Ectodermal cell (in vitro differentiated cells): Measurements from ENCODE around the gene ABHD16A.

ENCODE experiments used
- H3K27ac ChIP-seq: 2 replicates; pipeline ENCODE4 v1.7.0; 2013; ENCODE audit warnings: mild to moderate bottlenecking, low read depth, low read length; ENCODE audit not compliant: insufficient read depth, poor library complexity, severe bottlenecking
- H3K27me3 ChIP-seq: 2 replicates; pipeline ENCODE4 v1.7.0; 2013; ENCODE audit warnings: mild to moderate bottlenecking, low read length; ENCODE audit not compliant: insufficient read depth, control insufficient read depth, poor library complexity, severe bottlenecking
- H3K36me3 ChIP-seq: one replicate; pipeline ENCODE4 v1.7.0; 2013; ENCODE audit warnings: low read length; ENCODE audit not compliant: control insufficient read depth, insufficient read depth
- H3K4me1 ChIP-seq: one replicate; pipeline ENCODE4 v1.7.0; 2013; ENCODE audit warnings: low read length; ENCODE audit not compliant: control insufficient read depth, insufficient read depth
- H3K4me3 ChIP-seq: 2 replicates; pipeline ENCODE4 v1.7.0; 2013; ENCODE audit warnings: low read depth, low read length, control low read depth; ENCODE audit not compliant: insufficient read depth
- H3K9me3 ChIP-seq: 2 replicates; pipeline ENCODE4 v1.7.0; 2013; ENCODE audit warnings: mild to moderate bottlenecking, low read length, moderate library complexity; ENCODE audit not compliant: control insufficient read depth
- WGBS, 2 experiments: methylation state at CpG; one replicate each; pipeline ENCODE4 v1.1.7; 2013; ENCODE audit warnings: missing lambda C conversion rate in 2 of 2; 5-methylcytosine and 5-hydroxymethylcytosine counted together

ABHD16A gene

DNA sequence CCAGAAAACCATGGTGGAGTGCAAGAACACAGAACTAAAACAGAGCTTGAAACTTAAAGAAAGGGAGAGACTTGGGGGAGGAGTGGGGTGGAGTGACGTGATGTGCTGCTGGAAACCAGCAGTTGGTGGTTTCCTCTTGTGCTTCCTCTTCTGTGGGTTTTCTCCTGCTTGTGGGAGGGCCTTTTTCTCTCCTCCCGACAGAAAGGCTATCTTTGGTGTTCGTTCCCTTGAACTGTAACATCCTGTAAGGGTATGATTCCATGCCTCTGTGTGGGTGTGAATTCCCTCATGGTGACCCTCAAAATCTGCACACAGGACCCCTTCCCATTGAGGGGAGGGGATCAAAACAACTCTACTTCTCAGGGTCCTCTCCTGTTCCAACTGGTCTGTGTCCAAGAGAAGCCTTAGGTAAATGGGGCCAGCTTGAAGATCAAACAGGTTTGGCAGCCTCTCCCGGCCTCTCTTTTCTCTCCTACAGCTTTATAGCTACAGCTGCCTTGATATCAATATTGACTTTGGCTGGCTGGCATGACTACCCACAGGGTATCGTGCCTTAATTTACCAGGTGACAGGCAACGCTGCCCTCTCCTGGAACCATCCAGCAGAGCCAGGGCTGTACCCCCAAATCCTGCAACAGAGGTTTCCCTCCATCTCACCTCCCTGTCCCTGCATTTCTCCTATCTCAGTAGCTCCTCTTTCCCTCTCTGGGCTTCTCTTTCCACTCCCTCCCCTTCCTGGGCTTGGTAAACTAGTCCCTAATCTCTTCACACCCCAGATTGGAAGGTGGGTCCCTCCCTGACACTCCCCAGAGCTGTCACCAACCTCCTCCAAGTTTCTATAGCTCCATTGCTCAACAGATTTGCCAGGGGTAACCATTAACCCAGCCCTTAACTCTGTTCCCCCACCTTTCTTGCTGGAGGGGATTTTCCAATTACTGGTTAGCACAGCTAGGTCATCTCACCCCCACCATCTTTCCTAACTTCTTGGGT, 35.2 kb upstream of the ABHD16A start:
- peaks cover 34% of the 10 kb centered on the region for H3K4me1 ChIP-seq
- peak overlapping the region; percentile 11 for H3K4me3 ChIP-seq
- H3K27me3 ChIP-seq: no peaks in the 10 kb centered on the region
- no peaks in the 10 kb centered on the region for H3K9me3 ChIP-seq
- peaks cover 11% of the 10 kb centered on the region for H3K36me3 ChIP-seq
- peak overlapping the region; percentile 91 for H3K27ac ChIP-seq
- 43 to 49% methylated on average over 6 of the region's 6 CpGs for WGBS, 2 experiments

DNA sequence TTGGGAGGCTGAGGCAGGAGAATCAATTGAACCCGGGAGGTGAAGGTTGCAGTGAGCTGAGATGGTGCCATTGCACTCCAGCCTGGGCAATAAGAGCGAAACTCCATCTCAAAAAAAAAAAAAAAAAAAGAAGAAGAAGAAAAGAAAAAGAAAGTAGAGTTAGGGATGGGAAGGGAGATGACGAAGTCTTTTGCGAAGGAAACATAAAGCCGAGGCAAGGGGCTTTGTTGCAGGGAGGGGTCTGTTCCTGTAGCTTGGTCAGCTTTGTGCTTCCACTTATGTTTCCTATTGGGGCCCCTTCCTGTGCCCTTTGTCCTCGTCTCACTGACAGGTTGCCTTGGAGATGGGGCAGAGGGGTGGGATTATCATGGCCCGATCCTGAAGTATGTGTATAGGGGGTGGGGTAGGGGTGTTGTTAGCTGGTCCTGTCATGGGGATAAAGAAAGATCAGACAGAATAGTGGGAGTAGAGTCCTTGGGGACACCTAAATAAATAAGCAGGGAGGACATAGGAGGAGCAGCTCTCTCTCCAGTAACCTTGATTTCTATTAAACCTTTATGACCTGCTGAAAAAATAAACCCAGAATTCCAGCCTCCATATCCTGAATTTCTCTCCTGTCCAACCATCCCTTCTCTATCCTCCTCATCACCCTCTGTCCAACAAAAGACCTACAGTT, 34.3 kb upstream of the ABHD16A start:
- H3K4me3 ChIP-seq: peak overlapping the region; percentile 11
- H3K4me1 ChIP-seq: peaks cover 34% of the 10 kb centered on the region
- H3K27me3 ChIP-seq: no peaks in the 10 kb centered on the region
- H3K36me3 ChIP-seq: peaks cover 15% of the 10 kb centered on the region
- no peaks in the 10 kb centered on the region for H3K9me3 ChIP-seq
- H3K27ac ChIP-seq: peak overlapping the region; percentile 91
- whole genome bisulfite sequencing, 2 experiments: 31 to 33% methylated on average over 7 of the region's 7 CpGs

DNA sequence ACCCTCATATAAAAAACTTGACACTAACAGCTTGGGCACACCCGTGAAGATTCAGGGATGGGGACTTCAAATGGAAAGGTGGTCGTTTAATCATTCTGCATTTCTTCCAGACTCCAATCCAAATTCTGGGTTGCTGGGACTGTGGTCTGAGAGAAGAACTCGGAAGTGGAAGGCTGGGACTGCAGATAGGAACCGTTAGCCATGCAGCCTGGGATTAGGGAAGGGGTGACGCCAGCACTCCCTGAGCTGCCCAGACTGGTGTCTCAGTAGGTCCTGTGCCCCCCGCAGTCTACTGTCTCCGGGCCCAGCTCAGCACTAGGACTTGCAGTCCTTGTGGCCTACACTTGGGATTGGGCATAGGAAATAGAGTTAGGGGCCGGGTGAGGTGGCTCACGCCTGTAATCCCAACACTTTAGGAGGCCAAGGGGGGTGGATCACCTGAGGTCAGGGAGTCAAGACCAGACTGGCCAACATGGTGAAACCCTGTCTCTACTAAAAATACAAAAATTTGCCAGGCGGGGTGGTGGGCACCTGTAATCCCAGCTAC, 33.7 kb upstream of the ABHD16A start:
- Histone ChIP-seq H3K4me1 (peaks cover 34% of the 10 kb centered on the region), H3K27ac (peak overlapping the region; percentile 91), H3K36me3 (peaks cover 20% of the 10 kb centered on the region), H3K4me3 (peak overlapping the region; percentile 68), H3K9me3 (no peaks in the 10 kb centered on the region), H3K27me3 (no peaks in the 10 kb centered on the region)
- 38 to 41% methylated on average over 10 of the region's 10 CpGs for WGBS, 2 experiments

DNA sequence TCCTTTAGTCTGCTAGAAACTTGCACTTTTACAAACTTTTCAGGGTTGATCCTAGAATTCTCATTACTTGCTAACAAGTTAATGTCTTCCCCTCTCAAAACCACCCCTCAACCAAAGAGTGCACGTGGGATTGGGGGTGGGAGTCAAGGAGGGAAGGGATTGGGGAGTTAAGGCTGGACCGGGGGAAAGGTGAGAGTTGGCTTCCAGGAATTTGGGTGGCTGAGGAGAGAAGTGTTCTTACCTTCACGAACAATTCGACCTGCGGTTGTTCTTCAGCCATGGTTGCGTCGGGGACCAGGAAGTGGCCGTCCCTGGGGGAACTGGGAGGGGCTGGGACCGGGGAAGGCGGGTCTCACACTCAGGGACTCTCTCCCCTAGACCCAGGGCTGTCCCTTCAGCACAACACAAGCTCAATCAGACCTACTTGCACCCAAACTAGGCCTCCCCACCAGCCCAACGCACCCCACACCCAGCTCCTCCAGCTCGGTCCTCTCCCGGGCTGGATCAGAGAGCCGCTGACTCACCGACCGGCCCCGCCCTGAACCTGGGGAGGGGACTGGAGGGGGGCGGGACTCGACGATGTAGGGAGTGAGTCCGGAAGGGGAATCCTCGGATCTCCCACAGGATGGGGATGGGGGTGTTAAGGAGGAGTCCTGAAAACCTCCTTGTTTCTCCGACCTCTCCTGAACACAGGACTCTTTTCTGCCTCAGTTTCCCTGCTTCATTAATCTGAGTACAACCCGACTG, 33.1 kb upstream of the ABHD16A start, which contains the start of gene CLIC1:
Gene CLIC1 (minus strand): TSS at position 510 of the 747 bp plus-strand sequence. CDS start 230 bp downstream, at position 280.
- WGBS, 2 experiments: 0 to 1% methylated on average over 24 of the region's 24 CpGs
- peaks cover 25% of the 10 kb centered on the region for H3K36me3 ChIP-seq
- no peaks in the 10 kb centered on the region for H3K27me3 ChIP-seq
- no peaks in the 10 kb centered on the region for H3K9me3 ChIP-seq
- H3K27ac ChIP-seq: peak within 1 kb of the TSS; percentile 91
- H3K4me1 ChIP-seq: peaks cover 34% of the 10 kb centered on the region
- peak within 1 kb of the TSS; percentile 68 for H3K4me3 ChIP-seq

DNA sequence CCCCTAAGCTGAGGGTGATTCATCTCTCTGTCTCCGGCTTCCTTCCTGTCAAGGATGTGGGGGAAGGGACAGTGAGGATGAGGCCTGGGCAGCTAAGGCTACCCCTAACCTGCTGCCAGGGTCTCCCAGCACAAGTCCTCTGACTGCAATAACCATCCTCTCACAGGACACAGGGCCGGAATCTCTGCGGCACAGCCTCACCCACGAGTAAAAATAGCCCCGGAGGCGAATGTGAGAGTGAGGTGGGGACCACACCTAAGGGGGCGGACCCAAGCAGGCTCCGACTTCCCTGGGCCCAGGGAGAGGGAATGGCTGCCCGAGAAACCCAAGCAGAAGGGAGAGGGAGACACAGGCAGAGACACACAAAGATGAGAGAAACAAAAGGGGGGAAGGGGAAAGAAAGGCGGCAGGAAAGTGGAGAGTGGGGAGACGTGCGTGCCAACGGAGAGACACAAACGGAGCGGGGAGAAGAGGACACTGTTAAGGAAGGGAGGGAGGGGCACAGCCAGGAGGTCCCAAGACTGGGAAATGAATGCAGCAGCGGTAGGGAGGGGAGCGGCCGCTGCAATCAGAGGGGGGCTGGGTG, 31.8 kb upstream of the ABHD16A start:
- 2% methylated on average over 18 of the region's 18 CpGs for WGBS, 2 experiments
- Histone ChIP-seq H3K4me1 (peaks cover 34% of the 10 kb centered on the region), H3K9me3 (no peaks in the 10 kb centered on the region), H3K36me3 (peaks cover 25% of the 10 kb centered on the region), H3K27me3 (no peaks in the 10 kb centered on the region), H3K27ac (no peak overlapping the region), H3K4me3 (peak overlapping the region; percentile 68)

DNA sequence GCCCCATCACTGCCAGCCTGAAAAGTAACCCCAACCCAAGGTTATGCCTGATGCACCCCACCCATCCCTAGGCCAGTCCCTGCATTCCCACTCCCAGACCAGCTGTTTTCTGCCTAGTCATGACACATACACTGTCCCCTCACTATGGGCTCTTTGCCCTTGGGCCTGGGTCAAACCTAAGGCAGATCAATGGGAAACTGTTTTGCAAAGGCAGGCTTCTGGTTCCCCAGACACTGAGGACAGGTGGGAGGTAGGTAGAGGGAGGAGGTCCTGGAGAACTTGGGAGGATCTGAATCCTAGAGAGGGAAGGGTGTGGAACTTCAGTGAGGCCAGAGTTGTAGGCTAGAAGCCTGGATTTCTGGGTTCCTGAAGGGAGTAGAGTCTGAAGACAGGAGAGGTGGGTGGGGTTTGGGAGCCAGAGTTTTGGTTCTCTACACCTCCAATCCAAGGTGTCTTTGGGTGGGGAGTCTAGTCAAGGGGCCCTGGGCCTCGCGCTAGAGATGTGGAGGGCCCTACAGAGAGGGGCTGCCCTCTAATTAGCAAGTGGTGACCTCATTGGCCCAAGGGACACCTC, 31.2 kb upstream of the ABHD16A start:
- Histone ChIP-seq H3K4me3 (peak overlapping the region; percentile 68), H3K36me3 (peaks cover 25% of the 10 kb centered on the region), H3K27me3 (no peaks in the 10 kb centered on the region), H3K9me3 (no peaks in the 10 kb centered on the region), H3K27ac (no peak overlapping the region), H3K4me1 (peaks cover 34% of the 10 kb centered on the region)
- WGBS, 2 experiments: 16 to 18% methylated on average over 2 of the region's 2 CpGs

DNA sequence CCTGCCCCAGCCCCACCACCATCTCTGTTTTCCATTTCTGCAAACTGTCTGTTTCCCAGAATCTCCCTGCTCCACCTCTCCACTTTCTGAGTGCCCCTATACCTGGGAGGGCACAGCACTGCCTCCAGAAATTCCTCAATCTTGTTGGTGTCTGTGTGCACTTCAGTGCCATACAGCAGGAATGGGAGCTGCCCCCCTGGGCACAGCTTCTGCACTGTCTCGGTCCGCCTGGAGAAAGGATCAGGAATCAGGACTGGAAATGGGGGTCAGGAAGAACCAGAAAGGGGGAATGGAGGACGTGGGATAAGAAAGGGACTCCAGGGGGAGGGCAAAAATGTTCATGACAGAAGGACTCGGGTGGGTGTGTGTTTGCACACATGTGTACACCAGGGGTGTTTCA, 30.6 kb upstream of the ABHD16A start:
- no peaks in the 10 kb centered on the region for H3K9me3 ChIP-seq
- WGBS, 2 experiments: 94% methylated on average over 4 of the region's 4 CpGs
- no peaks in the 10 kb centered on the region for H3K27me3 ChIP-seq
- no peak overlapping the region for H3K4me3 ChIP-seq
- H3K36me3 ChIP-seq: peaks cover 25% of the 10 kb centered on the region
- no peak overlapping the region for H3K27ac ChIP-seq
- H3K4me1 ChIP-seq: peaks cover 29% of the 10 kb centered on the region

DNA sequence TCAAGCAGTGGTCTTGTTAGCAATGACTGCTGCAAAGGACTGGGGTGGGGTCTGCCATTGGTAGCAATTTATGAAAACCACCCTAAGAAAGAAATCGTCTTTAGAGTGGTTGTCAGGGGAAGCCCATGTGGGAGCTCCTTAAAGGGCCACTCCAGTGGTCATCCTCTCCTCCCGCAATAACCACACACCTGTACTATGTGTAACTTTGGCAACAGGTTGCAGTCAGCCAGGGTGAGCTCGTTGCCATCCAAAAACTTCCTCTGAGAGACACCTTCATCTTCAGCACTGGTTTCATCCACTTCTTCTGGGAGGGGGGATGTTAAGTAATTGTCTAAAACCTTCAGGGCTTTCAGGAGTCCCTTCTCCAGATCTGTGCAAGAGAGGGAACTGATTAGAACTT, 28.9 kb upstream of the ABHD16A start:
- Histone ChIP-seq H3K4me1 (peaks cover 14% of the 10 kb centered on the region), H3K27ac (no peak overlapping the region), H3K36me3 (peaks cover 35% of the 10 kb centered on the region), H3K27me3 (no peaks in the 10 kb centered on the region), H3K9me3 (no peaks in the 10 kb centered on the region), H3K4me3 (no peak overlapping the region)
- WGBS, 2 experiments: 84 to 88% methylated on average over 3 of the region's 3 CpGs

DNA sequence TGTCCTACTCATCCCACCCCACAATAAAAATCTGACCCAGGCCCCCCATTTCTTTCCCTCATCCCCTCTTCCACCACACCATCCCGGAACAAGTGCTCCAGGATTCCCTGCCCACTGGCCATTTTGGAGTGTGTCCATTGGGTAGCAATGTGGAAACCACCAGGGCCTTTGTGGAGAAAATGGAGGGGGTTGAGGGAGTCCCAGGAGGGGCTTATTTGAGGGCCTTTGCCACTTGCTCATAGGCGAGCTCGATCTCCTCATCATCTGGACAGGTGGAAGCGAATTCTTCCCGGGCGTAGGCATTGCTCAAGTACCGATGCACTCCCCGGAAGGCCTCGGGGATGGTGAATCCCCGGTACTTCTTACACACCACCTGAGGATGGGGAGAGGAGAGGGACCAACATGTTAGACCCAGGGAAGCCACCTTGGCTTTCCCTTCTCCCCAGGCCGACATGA, 27.5 kb upstream of the ABHD16A start:
- H3K4me1 ChIP-seq: peaks cover 8% of the 10 kb centered on the region
- 90% methylated on average over 11 of the region's 11 CpGs for WGBS, 2 experiments
- H3K9me3 ChIP-seq: no peaks in the 10 kb centered on the region
- H3K4me3 ChIP-seq: no peak overlapping the region
- no peak overlapping the region for H3K27ac ChIP-seq
- no peaks in the 10 kb centered on the region for H3K27me3 ChIP-seq
- H3K36me3 ChIP-seq: peaks cover 48% of the 10 kb centered on the region
